Nephron progenitor cell (in vitro differentiated cells): ENCODE results near the gene GNAL.

ENCODE experiments used
- DNase-seq: peaks from one replicate; pipeline ENCODE4 v3.0.0; 2021
- H3K27ac Mint-ChIP-seq: 2 replicates; pipeline ENCODE4 v1.8.0; 2021; ENCODE audit warnings: mild to moderate bottlenecking, moderate library complexity, mixed read lengths
- H3K27me3 Mint-ChIP-seq: 2 replicates; pipeline ENCODE4 v1.8.0; 2021; ENCODE audit warnings: mild to moderate bottlenecking, low read depth, mixed read lengths; ENCODE audit not compliant: poor library complexity
- H3K36me3 Mint-ChIP-seq: 2 replicates; pipeline ENCODE4 v1.8.0; 2021; ENCODE audit warnings: low read depth, mixed read lengths
- H3K4me1 Mint-ChIP-seq: 2 replicates; pipeline ENCODE4 v1.8.0; 2021; ENCODE audit warnings: mixed read lengths
- H3K4me3 Mint-ChIP-seq: 2 replicates; pipeline ENCODE4 v1.8.0; 2021; ENCODE audit warnings: mild to moderate bottlenecking, moderate library complexity, mixed read lengths
- H3K9me3 Mint-ChIP-seq: 2 replicates; pipeline ENCODE4 v1.8.0; 2021; ENCODE audit warnings: mild to moderate bottlenecking, moderate library complexity, mixed read lengths
- CTCF ChIP-seq: fragments of 200-600 bp; sonication (generic); IDR thresholded peaks from 2 replicates; pipeline ENCODE4 v1.5.0; 2021; ENCODE audit warnings: antibody characterized with exemption

GNAL gene

GRCh38 chr18:11791131-11791530 lies 102.1 kb downstream of the GNAL start:
- H3K27ac Mint-ChIP-seq, result no peak overlapping the region
- no peak for DNase-seq
- peaks cover 21% of the 10 kb centered on the region for H3K4me1 Mint-ChIP-seq
- no peaks in the 10 kb centered on the region for H3K9me3 Mint-ChIP-seq
- peaks cover 30% of the 10 kb centered on the region for H3K36me3 Mint-ChIP-seq
- H3K4me3 Mint-ChIP-seq, result no peak overlapping the region
- TF ChIP-seq CTCF, result no peak
- H3K27me3 Mint-ChIP-seq, result no peaks in the 10 kb centered on the region

- TF ChIP-seq CTCF, result no peak
- H3K4me3 Mint-ChIP-seq, result no peak overlapping the region
- no peak for DNase-seq
- H3K4me1 Mint-ChIP-seq, result peaks cover 12% of the 10 kb centered on the region
- no peak overlapping the region for H3K27ac Mint-ChIP-seq
- no peaks in the 10 kb centered on the region for H3K9me3 Mint-ChIP-seq
- peaks cover 32% of the 10 kb centered on the region for H3K36me3 Mint-ChIP-seq
- no peaks in the 10 kb centered on the region for H3K27me3 Mint-ChIP-seq
These were observed 103.6 kb downstream of the GNAL start for GRCh38 chr18:11792632-11793031.

GRCh38 chr18:11794195-11794594 lies 105.1 kb downstream of the GNAL start:
- Mint-ChIP-seq H3K4me1 (peaks cover 12% of the 10 kb centered on the region), H3K27me3 (no peaks in the 10 kb centered on the region), H3K9me3 (no peaks in the 10 kb centered on the region), H3K4me3 (no peak overlapping the region), H3K27ac (no peak overlapping the region), H3K36me3 (peaks cover 27% of the 10 kb centered on the region)
- no peak for TF ChIP-seq CTCF
- DNase-seq, result no peak

- Mint-ChIP-seq H3K4me3 (no peak overlapping the region), H3K4me1 (no peaks in the 10 kb centered on the region), H3K27me3 (no peaks in the 10 kb centered on the region), H3K27ac (no peak overlapping the region), H3K36me3 (peaks cover 27% of the 10 kb centered on the region), H3K9me3 (no peaks in the 10 kb centered on the region)
- TF ChIP-seq CTCF, result no peak
- no peak for DNase-seq
These were observed 106.9 kb downstream of the GNAL start for GRCh38 chr18:11795916-11796315.

GRCh38 chr18:11798271-11798670 lies 109.2 kb downstream of the GNAL start:
- Mint-ChIP-seq H3K36me3 (peaks cover 14% of the 10 kb centered on the region), H3K27me3 (no peaks in the 10 kb centered on the region), H3K4me3 (no peak overlapping the region), H3K4me1 (no peaks in the 10 kb centered on the region), H3K27ac (no peak overlapping the region), H3K9me3 (no peaks in the 10 kb centered on the region)
- no peak for DNase-seq
- TF ChIP-seq CTCF, result no peak

GRCh38 chr18:11799066-11799465 lies 110.0 kb downstream of the GNAL start:
- no peaks in the 10 kb centered on the region for H3K9me3 Mint-ChIP-seq
- no peak for DNase-seq
- H3K27ac Mint-ChIP-seq, result peak overlapping the region; percentile 10
- no peak overlapping the region for H3K4me3 Mint-ChIP-seq
- H3K4me1 Mint-ChIP-seq, result no peaks in the 10 kb centered on the region
- no peak for TF ChIP-seq CTCF
- H3K27me3 Mint-ChIP-seq, result no peaks in the 10 kb centered on the region
- H3K36me3 Mint-ChIP-seq, result peaks cover 10% of the 10 kb centered on the region
